RCC 7860 (cell line): ENCODE data around the gene EPHA10.

ENCODE experiments used
- DNase-seq: peaks from one replicate; pipeline ENCODE4 v3.0.0-alpha.2; 2015; ENCODE audit warnings: low spot score
- FAIRE-seq: peaks from 2 replicates; lab custom pipeline; 2012; peaks lifted over from hg19 to GRCh38; lab: Jason Lieb, UNC

Gene EPHA10

GRCh38 chr1:37764888-37765441 is at the start of gene EPHA10:
Gene EPHA10, minus strand, starts transcription at chr1:37765120. Its CDS starts 54 bp downstream, at chr1:37765066.
- DNase-seq (no peak), FAIRE-seq (no peak)

GRCh38 chr1:37814252-37814651 is 49.3 kb upstream of the EPHA10 start:
- no peak for FAIRE-seq
- DNase-seq: no peak

- no peak for FAIRE-seq
- DNase-seq: no peak
Measured at GRCh38 chr1:37813529-37814145, 48.7 kb upstream of the EPHA10 start.

- FAIRE-seq (peak; percentile 45), DNase-seq (peak; percentile 58)
Measured at GRCh38 chr1:37811027-37811655, 46.2 kb upstream of the EPHA10 start.

GRCh38 chr1:37809942-37810341 is 45.0 kb upstream of the EPHA10 start:
- FAIRE-seq: no peak
- no peak for DNase-seq

- DNase-seq (peak; percentile 56), FAIRE-seq (no peak)
Measured at GRCh38 chr1:37808369-37809319, 43.7 kb upstream of the EPHA10 start.

GRCh38 chr1:37807555-37808368 is 42.8 kb upstream of the EPHA10 start, which contains the start of the genes C1orf122 and YRDC:
Gene C1orf122, plus strand, starts transcription at chr1:37807790. Its CDS starts 615 bp downstream, at chr1:37808405.
Gene YRDC, minus strand, starts transcription at chr1:37808208. Its CDS starts 28 bp downstream, at chr1:37808180.
- DNase-seq: peak; percentile 79
- FAIRE-seq: no peak

GRCh38 chr1:37807220-37807554 is 42.3 kb upstream of the EPHA10 start:
- DNase-seq (no peak), FAIRE-seq (no peak)

GRCh38 chr1:37802439-37802838 is 37.5 kb upstream of the EPHA10 start:
- DNase-seq (no peak), FAIRE-seq (no peak)

GRCh38 chr1:37797750-37798345 is 32.9 kb upstream of the EPHA10 start:
- no peak for FAIRE-seq
- no peak for DNase-seq

- DNase-seq (no peak), FAIRE-seq (no peak)
Measured at GRCh38 chr1:37795340-37796125, 30.6 kb upstream of the EPHA10 start.

- FAIRE-seq (no peak), DNase-seq (no peak)
Measured at GRCh38 chr1:37794372-37795339, 29.7 kb upstream of the EPHA10 start.

GRCh38 chr1:37793773-37794371 is 29.0 kb upstream of the EPHA10 start, which contains the start of gene MANEAL:
Gene MANEAL, plus strand, starts transcription at chr1:37793847. Its CDS starts 336 bp downstream, at chr1:37794183.
- FAIRE-seq (no peak), DNase-seq (peak; percentile 13)

GRCh38 chr1:37792943-37793686 is 28.2 kb upstream of the EPHA10 start:
- FAIRE-seq (no peak), DNase-seq (no peak)

GRCh38 chr1:37782491-37782890 is 17.6 kb upstream of the EPHA10 start:
- FAIRE-seq: no peak
- no peak for DNase-seq

- FAIRE-seq (no peak), DNase-seq (no peak)
Measured at GRCh38 chr1:37778654-37779053, 13.7 kb upstream of the EPHA10 start.
